Loucy (cell line): ENCODE measurements around the gene BRCA1.

Experiments
- CTCF ChIP-seq: fragments of 200-600 bp; sonication (generic); conservative IDR thresholded peaks from 2 replicates; pipeline ENCODE4 v1.5.1; 2014; ENCODE audit warnings: mild to moderate bottlenecking, antibody characterized with exemption, low read length
- EZH2phosphoT487 ChIP-seq: fragments of 200-600 bp; IDR thresholded peaks from 2 replicates; pipeline ENCODE4 v1.6.1; 2018; ENCODE audit warnings: antibody characterized with exemption, mild to moderate bottlenecking, moderate library complexity, borderline replicate concordance

GRCh38 chr17:42997984-42998938 is 126.9 kb downstream of the BRCA1 start, which contains the start of gene RPL27:
- peak; percentile 84 for TF ChIP-seq CTCF
- no peak for TF ChIP-seq EZH2phosphoT487
